CD14-positive monocyte (primary cell): Measurements from ENCODE around the gene PCDHA9. TPM values are rescaled to one million over a fixed set of nuclear protein-coding genes. Genes with fewer than 3 reads are reported as not detected.
"Not testable (repeated sequence)": the region's sequence is repeated elsewhere in the genome, so short reads cannot be mapped to it uniquely, and the experiment has no call there.

Source experiments
- DNase-seq, 3 donors: peaks; one replicate each; pipeline ENCODE4 v3.0.0-alpha.2; 2011 to 2022
- H2AFZ ChIP-seq: 2 replicates; pipeline ENCODE4 v1.6.0; 2012; ENCODE audit warnings: mild to moderate bottlenecking, low read depth, low read length, inconsistent platforms; ENCODE audit not compliant: insufficient read depth, poor library complexity, severe bottlenecking
- H3K27ac ChIP-seq, 2 donors: 1 replicate in 1 of 2; 2 replicates in 1 of 2; pipeline ENCODE4 v1.5.1; 2012 to 2013; ENCODE audit warnings: low read length in 2 of 2, control low read depth in 1 of 2, inconsistent platforms in 1 of 2, low read depth in 1 of 2, mild to moderate bottlenecking in 1 of 2
- H3K27me3 ChIP-seq, 2 donors: one replicate each; pipeline versions ENCODE4 v1.6.0 to v1.6.1; 2011 to 2013; ENCODE audit warnings: low read length in 2 of 2; ENCODE audit not compliant: control insufficient read depth in 2 of 2, insufficient read depth in 2 of 2
- H3K36me3 ChIP-seq, 2 donors: replicated peaks in 1 of 2; 1 replicate in 1 of 2; 2 replicates in 1 of 2; pipeline versions ENCODE4 v1.5.1 to v1.6.1; 2012 to 2013; ENCODE audit warnings: low read length in 2 of 2, control low read depth in 1 of 2, inconsistent platforms in 1 of 2, mild to moderate bottlenecking in 1 of 2; ENCODE audit not compliant: insufficient read depth in 2 of 2, control insufficient read depth in 1 of 2
- H3K4me1 ChIP-seq, 2 donors: 1 replicate in 1 of 2; 2 replicates in 1 of 2; pipeline versions ENCODE4 v1.5.1 to v1.6.1; 2012 to 2013; ENCODE audit warnings: low read length in 2 of 2, control low read depth in 1 of 2, inconsistent platforms in 1 of 2, mild to moderate bottlenecking in 1 of 2, moderate library complexity in 1 of 2; ENCODE audit not compliant: insufficient read depth in 2 of 2, control insufficient read depth in 1 of 2
- H3K4me2 ChIP-seq: replicated peaks from 2 replicates; pipeline ENCODE3; 2012; ENCODE audit warnings: low read length, moderate library complexity, mild to moderate bottlenecking; ENCODE audit not compliant: poor library complexity, severe bottlenecking; ENCODE audit errors: extremely low read depth
- H3K4me3 ChIP-seq, 3 experiments: fragments of 200-600 bp in 1 of 3; sonication (generic) in 1 of 3; replicated peaks in 1 of 3; 1 replicate in 2 of 3; 2 replicates in 1 of 3; pipeline ENCODE4 v1.5.1; 2011 to 2013; ENCODE audit warnings: low read length in 3 of 3, mild to moderate bottlenecking in 3 of 3, control low read depth in 2 of 3, low read depth in 2 of 3, inconsistent platforms in 1 of 3, moderate library complexity in 1 of 3
- H3K79me2 ChIP-seq: 2 replicates; pipeline ENCODE4 v1.6.0; 2012; ENCODE audit warnings: mild to moderate bottlenecking, control low read depth, inconsistent platforms, low read length, moderate library complexity; ENCODE audit not compliant: insufficient read depth
- H3K9ac ChIP-seq: 2 replicates; pipeline ENCODE4 v1.6.0; 2017; ENCODE audit warnings: low read length, mild to moderate bottlenecking; ENCODE audit not compliant: insufficient read depth, poor library complexity, severe bottlenecking
- H3K9me3 ChIP-seq, 2 donors: replicated peaks in 1 of 2; 1 replicate in 1 of 2; 2 replicates in 1 of 2; pipeline versions ENCODE4 v1.5.1 to v1.6.1; 2012 to 2013; ENCODE audit warnings: low read length in 2 of 2, control low read depth in 1 of 2; ENCODE audit not compliant: control insufficient read depth in 1 of 2, insufficient read depth in 1 of 2
- H4K20me1 ChIP-seq: 2 replicates; pipeline ENCODE4 v1.6.0; 2012; ENCODE audit warnings: mild to moderate bottlenecking, low read length, control low read depth, moderate library complexity; ENCODE audit not compliant: insufficient read depth
- H3K27ac Mint-ChIP-seq, 7 donors: one replicate each; pipeline ENCODE4 v1.8.0; 2020; ENCODE audit warnings: mild to moderate bottlenecking in 7 of 7, mixed read lengths in 7 of 7, moderate library complexity in 6 of 7, inconsistent platforms in 2 of 7
- H3K27me3 Mint-ChIP-seq, 3 donors: one replicate each; pipeline ENCODE4 v1.8.0; 2021 to 2022; ENCODE audit warnings: low read depth in 3 of 3, mild to moderate bottlenecking in 3 of 3, mixed read lengths in 3 of 3, moderate library complexity in 3 of 3, inconsistent platforms in 1 of 3
- H3K36me3 Mint-ChIP-seq, 2 donors: one replicate each; pipeline ENCODE4 v1.8.0; 2020; ENCODE audit warnings: mixed read lengths in 2 of 2, inconsistent platforms in 1 of 2, mild to moderate bottlenecking in 1 of 2
- H3K4me1 Mint-ChIP-seq: one replicate; pipeline ENCODE4 v1.8.0; 2020; ENCODE audit warnings: mild to moderate bottlenecking, mixed read lengths
- H3K4me3 Mint-ChIP-seq, 2 donors: one replicate each; pipeline ENCODE4 v1.8.0; 2020; ENCODE audit warnings: mild to moderate bottlenecking in 2 of 2, mixed read lengths in 2 of 2, moderate library complexity in 1 of 2
- H3K9me3 Mint-ChIP-seq, 7 donors: one replicate each; pipeline ENCODE4 v1.8.0; 2020 to 2022; ENCODE audit warnings: mixed read lengths in 7 of 7, mild to moderate bottlenecking in 6 of 7, moderate library complexity in 6 of 7, inconsistent platforms in 2 of 7
- CTCF ChIP-seq: fragments of 200-600 bp; IDR thresholded peaks from one replicate; pipeline ENCODE4 v1.8.0; 2022; ENCODE audit warnings: antibody characterized with exemption, mild to moderate bottlenecking
- WGBS: methylation state at CpG from one replicate; pipeline ENCODE4 v1.1.5; 2013; ENCODE audit warnings: missing lambda C conversion rate; ENCODE audit not compliant: insufficient coverage; 5-methylcytosine and 5-hydroxymethylcytosine counted together
- intact Hi-C, 2 donors: fragments of 100-400 bp; cut with micrococcal nuclease; formaldehyde crosslinking; loops; one replicate each; pipeline versions ENCODE4 v1.15.0 to v1.15.1; 2023
- polyA plus RNA-seq, 3 donors: library from polyadenylated mRNA; depleted of rRNA in 1 of 3; unstranded in 2 of 3; stranded (reverse) in 1 of 3; fragments of 300-500 nt in 2 of 3; fragments of >200 nt in 1 of 3; fragmentation: Illumina TruSeq in 2 of 3; gene quantifications; 1 replicate in 2 of 3; 2 replicates in 1 of 3; pipeline ENCODE4 v1.2.3, GENCODE V29; 2012 to 2021

Gene PCDHA9
- polyA plus RNA-seq, 3 donors, result not detected

GRCh38 chr5:140802781-140803271 lies 45.4 kb upstream of the PCDHA9 start:
- no peak overlapping the region for H3K4me3 ChIP-seq
- DNase-seq, result no peak
- H3K9me3 ChIP-seq, result peaks cover 35 to 62% of the 10 kb centered on the region in 2 donors
- 47% methylated on average over 52 of the region's 53 CpGs for WGBS
- H3K4me2 ChIP-seq, result no peak overlapping the region
- intact Hi-C loops, result no loop called here
- H3K9ac ChIP-seq, result no peak overlapping the region
- no peaks in the 10 kb centered on the region for H4K20me1 ChIP-seq
- no peaks in the 10 kb centered on the region for H3K36me3 ChIP-seq
- H3K36me3 Mint-ChIP-seq, result peaks cover 0 to 12% of the 10 kb centered on the region in 2 donors
- H3K27ac Mint-ChIP-seq, result peak overlapping the region in 1 of 7 donors; percentile 23
- H3K9me3 Mint-ChIP-seq, result peaks cover 31 to 66% (median 51%) of the 10 kb centered on the region in 7 donors
- no peak overlapping the region for H3K27ac ChIP-seq
- no peak overlapping the region for H3K4me3 Mint-ChIP-seq
- no peak for TF ChIP-seq CTCF
- no peaks in the 10 kb centered on the region for H3K4me1 Mint-ChIP-seq
- no peaks in the 10 kb centered on the region for H3K79me2 ChIP-seq
- peaks cover 8 to 24% (median 23%) of the 10 kb centered on the region in 3 donors for H3K27me3 Mint-ChIP-seq
- H3K27me3 ChIP-seq, result peaks cover 0 to 33% of the 10 kb centered on the region in 2 donors
- no peak overlapping the region for H2AFZ ChIP-seq
- H3K4me1 ChIP-seq, result no peaks in the 10 kb centered on the region

- peaks cover 4 to 21% (median 18%) of the 10 kb centered on the region in 3 donors for H3K27me3 Mint-ChIP-seq
- peak within 1 kb of the TSS in 1 of 7 donors; percentile 25 for H3K27ac Mint-ChIP-seq
- H3K9me3 ChIP-seq, result peaks cover 38 to 54% of the 10 kb centered on the region in 2 donors
- no peak within 1 kb of the TSS for H2AFZ ChIP-seq
- no peak for TF ChIP-seq CTCF
- no peak within 1 kb of the TSS for H3K27ac ChIP-seq
- peak within 1 kb of the TSS; percentile 28 to 59 for H3K4me3 Mint-ChIP-seq
- intact Hi-C loops, result no loop called here
- no peaks in the 10 kb centered on the region for H4K20me1 ChIP-seq
- peaks cover 0 to 20% of the 10 kb centered on the region in 2 donors for H3K27me3 ChIP-seq
- H3K9ac ChIP-seq, result no peak within 1 kb of the TSS
- peaks cover 0 to 11% of the 10 kb centered on the region in 2 donors for H3K36me3 Mint-ChIP-seq
- no peaks in the 10 kb centered on the region for H3K36me3 ChIP-seq
- H3K4me2 ChIP-seq, result no peak within 1 kb of the TSS
- H3K79me2 ChIP-seq, result no peaks in the 10 kb centered on the region
- no peaks in the 10 kb centered on the region for H3K4me1 Mint-ChIP-seq
- H3K4me1 ChIP-seq, result no peaks in the 10 kb centered on the region
- DNase-seq, result no peak
- whole genome bisulfite sequencing, result 23% methylated on average over 26 of the region's 47 CpGs
- no peak within 1 kb of the TSS for H3K4me3 ChIP-seq
- H3K9me3 Mint-ChIP-seq, result peaks cover 37 to 63% (median 55%) of the 10 kb centered on the region in 7 donors
Observed at GRCh38 chr5:140806834-140807775, 41.1 kb upstream of the PCDHA9 start, which contains the start of gene PCDHA4. PCDHA4 (plus strand) TSS chr5:140807068.

- intact Hi-C loops, H3K79me2 ChIP-seq, DNase-seq, H3K9ac ChIP-seq, H3K4me1 ChIP-seq, H2AFZ ChIP-seq, H4K20me1 ChIP-seq, H3K4me3 ChIP-seq, H3K4me2 ChIP-seq, H3K36me3 Mint-ChIP-seq, H3K4me3 Mint-ChIP-seq, H3K27ac Mint-ChIP-seq, H3K4me1 Mint-ChIP-seq, H3K27ac ChIP-seq, H3K36me3 ChIP-seq: not testable (repeated sequence)
- Histone ChIP-seq H3K9me3 (peaks cover 29 to 42% of the 10 kb centered on the region in 2 donors), H3K27me3 (peaks cover 0 to 14% of the 10 kb centered on the region in 2 donors)
- peaks cover 4 to 11% (median 9%) of the 10 kb centered on the region in 3 donors for H3K27me3 Mint-ChIP-seq
- 65% methylated on average over 61 of the region's 62 CpGs for WGBS
- H3K9me3 Mint-ChIP-seq, result peaks cover 29 to 56% (median 46%) of the 10 kb centered on the region in 7 donors
Observed at GRCh38 chr5:140808241-140808888, 39.8 kb upstream of the PCDHA9 start.
